GM12872 (cell line): ENCODE measurements around the gene TNFSF9.
A peak's percentile ranks its signal among the peaks of the same experiment; 100 is the strongest.

Source experiments
- CTCF ChIP-seq: IDR thresholded peaks from 3 replicates; pipeline ENCODE4 v1.5.1; 2011; ENCODE audit warnings: low read depth, mild to moderate bottlenecking, low read length, moderate library complexity; ENCODE audit not compliant: insufficient read depth

The TNFSF9 gene

GRCh38 chr19:6489278-6490061 is 41.4 kb upstream of the TNFSF9 start:
- TF ChIP-seq CTCF = 0 out of 3 replicates have a peak, but pooled peaks have one; percentile 8

- TF ChIP-seq CTCF = no peak
These were observed 40.7 kb upstream of the TNFSF9 start for GRCh38 chr19:6490134-6490533.

- TF ChIP-seq CTCF = no peak
These were observed 38.8 kb upstream of the TNFSF9 start for GRCh38 chr19:6491802-6492592.

- no peak for TF ChIP-seq CTCF
These were observed 36.3 kb upstream of the TNFSF9 start for GRCh38 chr19:6494438-6495036.

GRCh38 chr19:6495947-6496346 is 34.9 kb upstream of the TNFSF9 start:
- TF ChIP-seq CTCF = no peak

GRCh38 chr19:6498294-6499036 is 32.4 kb upstream of the TNFSF9 start:
- no peak for TF ChIP-seq CTCF
